GM20000 (cell line): ENCODE measurements around the gene AASDH.

ENCODE experiments used
- DNase-seq: peaks from one replicate; pipeline ENCODE4 v3.0.0; 2012; ENCODE audit warnings: low spot score
- TF ChIP-seq, protein P1 (sequence below): IDR thresholded peaks from 2 replicates; pipeline ENCODE4 v1.5.1; 2012; ENCODE audit warnings: mild to moderate bottlenecking, control low read depth; ENCODE audit errors: extremely low read depth, missing control alignments

AASDH gene

GRCh38 chr4:56326363-56326762 lies 60.9 kb downstream of the AASDH start:
- TF ChIP-seq, protein P1, sequence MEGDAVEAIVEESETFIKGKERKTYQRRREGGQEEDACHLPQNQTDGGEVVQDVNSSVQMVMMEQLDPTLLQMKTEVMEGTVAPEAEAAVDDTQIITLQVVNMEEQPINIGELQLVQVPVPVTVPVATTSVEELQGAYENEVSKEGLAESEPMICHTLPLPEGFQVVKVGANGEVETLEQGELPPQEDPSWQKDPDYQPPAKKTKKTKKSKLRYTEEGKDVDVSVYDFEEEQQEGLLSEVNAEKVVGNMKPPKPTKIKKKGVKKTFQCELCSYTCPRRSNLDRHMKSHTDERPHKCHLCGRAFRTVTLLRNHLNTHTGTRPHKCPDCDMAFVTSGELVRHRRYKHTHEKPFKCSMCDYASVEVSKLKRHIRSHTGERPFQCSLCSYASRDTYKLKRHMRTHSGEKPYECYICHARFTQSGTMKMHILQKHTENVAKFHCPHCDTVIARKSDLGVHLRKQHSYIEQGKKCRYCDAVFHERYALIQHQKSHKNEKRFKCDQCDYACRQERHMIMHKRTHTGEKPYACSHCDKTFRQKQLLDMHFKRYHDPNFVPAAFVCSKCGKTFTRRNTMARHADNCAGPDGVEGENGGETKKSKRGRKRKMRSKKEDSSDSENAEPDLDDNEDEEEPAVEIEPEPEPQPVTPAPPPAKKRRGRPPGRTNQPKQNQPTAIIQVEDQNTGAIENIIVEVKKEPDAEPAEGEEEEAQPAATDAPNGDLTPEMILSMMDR, result no peak
- no peak for DNase-seq

DNA sequence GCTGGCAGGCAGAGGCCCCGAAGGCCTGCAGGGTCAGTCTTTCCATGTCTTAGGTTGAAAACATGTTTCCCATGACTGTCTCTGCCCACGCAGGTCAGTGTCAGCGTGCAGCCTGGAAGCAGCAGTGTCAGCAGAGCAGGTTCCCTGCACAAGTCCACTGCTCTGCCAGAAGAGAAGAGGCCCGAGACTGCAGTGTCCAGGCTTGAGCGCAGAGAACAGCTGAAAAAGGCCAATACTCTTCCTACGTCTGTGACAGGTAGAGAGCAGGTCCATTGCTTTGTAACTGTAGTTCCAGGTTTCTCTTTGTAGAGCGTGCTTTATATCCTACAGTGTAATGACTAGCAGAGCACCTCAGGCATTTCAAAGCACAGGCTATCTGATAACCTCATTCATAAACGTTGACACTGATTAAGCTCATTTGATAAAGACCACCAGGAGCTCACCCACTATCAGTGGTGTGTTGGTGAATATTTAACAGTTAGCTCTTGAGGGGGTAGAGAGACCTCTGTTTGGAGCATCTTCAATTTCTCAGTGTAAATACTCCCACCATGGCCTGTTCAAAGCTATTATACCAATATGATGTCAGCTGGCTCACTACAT lies 63.2 kb downstream of the AASDH start:
- no peak for DNase-seq
- TF ChIP-seq, protein P1, result no peak

DNA sequence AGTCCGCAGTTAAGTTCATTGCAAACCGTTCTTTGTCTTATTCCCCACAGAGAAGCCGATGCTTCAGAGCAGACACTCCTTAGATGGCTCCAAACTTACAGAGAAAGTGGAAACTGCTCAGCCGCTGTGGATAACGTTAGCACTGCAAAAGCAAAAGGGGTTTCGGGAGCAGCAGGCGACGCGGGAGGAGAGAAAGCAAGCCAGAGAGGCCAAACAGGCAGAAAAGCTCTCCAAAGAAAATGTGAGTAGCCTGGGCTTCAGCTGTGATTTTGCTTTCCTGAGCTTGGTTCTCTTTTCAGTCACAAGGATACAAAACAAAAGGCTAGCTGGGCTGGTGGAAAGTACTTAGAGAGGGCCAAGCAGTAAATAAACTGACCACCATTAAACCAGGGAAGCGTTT lies 64.0 kb downstream of the AASDH start:
- TF ChIP-seq, protein P1, result no peak
- no peak for DNase-seq

- TF ChIP-seq, protein P1, result no peak
- no peak for DNase-seq
Observed at GRCh38 chr4:56321251-56321650, 66.0 kb downstream of the AASDH start.

DNA sequence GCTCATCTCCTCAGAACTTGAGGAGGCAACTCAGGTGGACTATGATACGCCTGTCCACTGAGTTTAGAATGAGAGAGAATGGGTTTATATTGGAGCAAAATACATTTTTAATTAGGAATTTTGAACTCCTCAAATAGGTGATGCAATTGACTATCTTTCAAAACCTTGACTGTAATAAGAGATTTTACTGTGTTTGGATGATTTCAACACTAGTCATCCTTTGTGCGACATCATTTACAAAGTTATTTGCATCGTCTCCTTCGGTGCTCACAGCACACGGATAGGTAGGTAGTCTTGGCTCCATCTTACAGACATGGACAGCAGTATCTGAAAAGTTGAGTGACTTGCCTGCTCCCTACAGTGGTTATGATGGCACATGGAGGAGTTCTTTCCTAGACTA lies 67.0 kb downstream of the AASDH start:
- DNase-seq, result no peak

DNA sequence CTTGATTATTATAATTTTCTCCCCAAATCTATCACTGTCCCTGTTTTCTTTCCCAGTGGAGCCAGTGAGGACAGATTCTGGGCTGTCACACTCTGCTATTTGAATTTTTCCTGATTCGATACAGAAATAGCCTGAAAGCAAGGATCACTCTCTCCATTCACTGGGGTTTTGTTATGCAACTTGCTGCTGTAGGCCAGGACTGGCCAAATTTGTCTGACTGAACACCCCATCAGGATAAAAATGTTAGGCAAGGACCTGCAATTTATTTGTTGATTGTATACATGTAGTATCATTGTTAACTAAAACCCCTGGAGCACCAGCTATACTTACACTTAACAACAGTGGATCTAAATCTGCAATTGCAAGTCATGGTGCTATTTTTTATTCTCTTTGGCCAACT lies 68.7 kb downstream of the AASDH start:
- no peak for DNase-seq
- TF ChIP-seq, protein P1, result no peak

More for the DNA sequence above, 67.0 kb downstream of the AASDH start:
- TF ChIP-seq, protein P1, result no peak

DNA sequence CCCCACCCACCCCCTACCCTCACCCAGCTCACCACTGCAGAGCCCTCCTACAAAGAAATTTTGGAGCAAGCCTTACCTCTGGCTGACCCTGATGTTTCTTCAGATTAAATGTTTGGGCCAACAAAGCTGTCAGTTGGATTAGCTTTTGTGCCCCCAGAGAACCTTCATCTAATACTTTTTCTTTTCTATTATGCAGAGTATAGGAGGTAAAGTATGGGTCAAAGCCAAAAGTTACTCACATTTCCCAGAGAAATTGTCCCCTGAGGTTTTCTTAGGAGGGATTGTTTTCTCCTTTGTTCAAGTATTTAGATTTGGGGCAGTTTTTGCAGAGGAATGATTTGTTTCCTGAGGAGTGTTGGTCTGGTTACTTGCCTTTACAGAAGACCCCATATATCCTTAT lies 69.5 kb downstream of the AASDH start:
- DNase-seq, result no peak
- TF ChIP-seq, protein P1, result no peak
